OCI-LY1 (cell line): ENCODE results near the gene RERG.

Source experiments
- H2AFZ ChIP-seq: fragments of 200-600 bp; sonication (generic), shearing (Covaris generic); 2 replicates; pipeline ENCODE4 v1.6.0; 2014; ENCODE audit warnings: antibody characterized with exemption, mild to moderate bottlenecking, low read length
- H3F3A ChIP-seq: fragments of 200-600 bp; sonication (generic), shearing (Covaris generic); 2 replicates; pipeline ENCODE4 v1.6.0; 2014; ENCODE audit warnings: mild to moderate bottlenecking, antibody characterized with exemption, low read length, moderate library complexity; ENCODE audit not compliant: insufficient read depth
- H3K27ac ChIP-seq: fragments of 200-600 bp; sonication (generic); 2 replicates; pipeline ENCODE4 v1.5.1; 2014; ENCODE audit warnings: low read length, mixed run types, mild to moderate bottlenecking, low read depth; ENCODE audit not compliant: poor library complexity, severe bottlenecking
- H3K27me3 ChIP-seq: fragments of 200-600 bp; sonication (generic); 2 replicates; pipeline ENCODE4 v1.6.0; 2014; ENCODE audit warnings: antibody characterized with exemption, mild to moderate bottlenecking, low read length, moderate library complexity; ENCODE audit not compliant: insufficient read depth
- H3K36me3 ChIP-seq: fragments of 200-600 bp; sonication (generic); 2 replicates; pipeline ENCODE4 v1.6.1; 2014; ENCODE audit warnings: mild to moderate bottlenecking, antibody characterized with exemption, low read length, moderate library complexity, mixed read lengths; ENCODE audit not compliant: insufficient read depth
- H3K4me1 ChIP-seq: fragments of 200-600 bp; sonication (generic); 2 replicates; pipeline ENCODE4 v1.5.1; 2014; ENCODE audit warnings: mild to moderate bottlenecking, low read length, moderate library complexity; ENCODE audit not compliant: insufficient read depth, severe bottlenecking
- H3K4me2 ChIP-seq: fragments of 200-600 bp; sonication (generic), shearing (Covaris generic); 2 replicates; pipeline ENCODE4 v1.6.1; 2014; ENCODE audit warnings: low read length
- H3K4me3 ChIP-seq: fragments of 200-600 bp; sonication (generic); 2 replicates; pipeline ENCODE4 v1.5.1; 2014; ENCODE audit warnings: low read length, low read depth, mild to moderate bottlenecking, mixed read lengths; ENCODE audit not compliant: poor library complexity, severe bottlenecking
- H3K79me2 ChIP-seq: fragments of 200-600 bp; shearing (Covaris generic); 2 replicates; pipeline ENCODE4 v1.6.1; 2016; ENCODE audit warnings: mixed run types, low read length, mixed read lengths; ENCODE audit not compliant: insufficient read depth
- H3K9ac ChIP-seq: fragments of 200-600 bp; sonication (generic), shearing (Covaris generic); 2 replicates; pipeline ENCODE4 v1.6.1; 2014; ENCODE audit warnings: mild to moderate bottlenecking, low read length, mixed read lengths
- H3K9me2 ChIP-seq: fragments of 200-600 bp; sonication (generic), shearing (Covaris generic); 2 replicates; pipeline ENCODE4 v1.6.1; 2014; ENCODE audit warnings: low read depth, mild to moderate bottlenecking, low read length, mixed read lengths
- H3K9me3 ChIP-seq: fragments of 200-600 bp; shearing (Covaris generic); 2 replicates; pipeline ENCODE4 v1.6.1; 2014; ENCODE audit warnings: low read length, mixed read lengths
- H4K20me1 ChIP-seq: fragments of 200-600 bp; sonication (generic), shearing (Covaris generic); 2 replicates; pipeline ENCODE4 v1.6.0; 2016; ENCODE audit warnings: mild to moderate bottlenecking, low read length; ENCODE audit not compliant: insufficient read depth
- EZH2 ChIP-seq: fragments of 200-600 bp; sonication (generic), shearing (Covaris generic); IDR thresholded peaks from 2 replicates; pipeline ENCODE4 v1.8.0; 2017; ENCODE audit warnings: borderline replicate concordance, mixed run types, mild to moderate bottlenecking, antibody characterized with exemption, low read length, moderate library complexity, mixed read lengths
- TF ChIP-seq, protein P1 (sequence below): fragments of 200-600 bp; sonication (generic), shearing (Covaris generic); IDR thresholded peaks from 2 replicates; pipeline ENCODE4 v1.5.1; 2017; ENCODE audit warnings: mild to moderate bottlenecking, antibody characterized with exemption, low read length, moderate library complexity, mixed read lengths

The RERG gene

DNA sequence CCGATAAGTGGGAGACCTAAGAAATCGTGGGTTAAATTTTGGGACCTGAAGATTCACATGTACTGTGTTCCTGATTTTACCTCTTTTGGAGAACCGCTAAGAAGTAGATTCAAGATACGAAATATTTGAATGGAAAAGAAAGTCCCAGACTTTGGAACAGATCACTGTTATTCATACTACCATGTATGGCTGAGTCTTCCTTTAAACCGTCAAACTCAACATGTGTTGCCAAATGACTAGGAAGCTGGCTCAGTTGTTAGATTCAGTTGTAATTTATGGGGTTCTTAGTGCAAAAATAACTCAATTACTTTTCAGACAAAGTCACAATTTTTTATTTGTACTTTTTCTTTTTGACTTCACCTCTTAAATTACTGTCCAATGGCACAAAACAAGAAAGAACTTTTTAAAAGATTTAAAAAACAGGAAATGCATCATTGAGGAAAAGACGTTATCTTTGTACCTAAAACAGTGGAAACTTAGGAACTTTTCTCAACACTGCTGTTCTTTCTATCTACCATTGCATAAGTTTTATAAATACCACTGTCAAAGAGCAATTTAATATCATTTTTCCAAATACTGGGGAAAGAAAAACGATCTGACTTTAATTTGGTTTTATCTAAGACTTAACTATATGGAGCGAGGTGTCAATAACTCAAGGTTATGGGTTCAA is 15.7 kb downstream of the RERG start:
- no peak overlapping the region for H3K27ac ChIP-seq
- H3K4me3 ChIP-seq: no peak overlapping the region
- H2AFZ ChIP-seq: no peak overlapping the region
- TF ChIP-seq, protein P1, sequence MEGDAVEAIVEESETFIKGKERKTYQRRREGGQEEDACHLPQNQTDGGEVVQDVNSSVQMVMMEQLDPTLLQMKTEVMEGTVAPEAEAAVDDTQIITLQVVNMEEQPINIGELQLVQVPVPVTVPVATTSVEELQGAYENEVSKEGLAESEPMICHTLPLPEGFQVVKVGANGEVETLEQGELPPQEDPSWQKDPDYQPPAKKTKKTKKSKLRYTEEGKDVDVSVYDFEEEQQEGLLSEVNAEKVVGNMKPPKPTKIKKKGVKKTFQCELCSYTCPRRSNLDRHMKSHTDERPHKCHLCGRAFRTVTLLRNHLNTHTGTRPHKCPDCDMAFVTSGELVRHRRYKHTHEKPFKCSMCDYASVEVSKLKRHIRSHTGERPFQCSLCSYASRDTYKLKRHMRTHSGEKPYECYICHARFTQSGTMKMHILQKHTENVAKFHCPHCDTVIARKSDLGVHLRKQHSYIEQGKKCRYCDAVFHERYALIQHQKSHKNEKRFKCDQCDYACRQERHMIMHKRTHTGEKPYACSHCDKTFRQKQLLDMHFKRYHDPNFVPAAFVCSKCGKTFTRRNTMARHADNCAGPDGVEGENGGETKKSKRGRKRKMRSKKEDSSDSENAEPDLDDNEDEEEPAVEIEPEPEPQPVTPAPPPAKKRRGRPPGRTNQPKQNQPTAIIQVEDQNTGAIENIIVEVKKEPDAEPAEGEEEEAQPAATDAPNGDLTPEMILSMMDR: no peak
- no peak for TF ChIP-seq EZH2
- no peaks in the 10 kb centered on the region for H3K4me1 ChIP-seq
- no peaks in the 10 kb centered on the region for H3K9me3 ChIP-seq
- H3K4me2 ChIP-seq: no peak overlapping the region
- H3K9me2 ChIP-seq: no peaks in the 10 kb centered on the region
- no peaks in the 10 kb centered on the region for H3F3A ChIP-seq
- H3K79me2 ChIP-seq: no peaks in the 10 kb centered on the region
- no peaks in the 10 kb centered on the region for H3K27me3 ChIP-seq
- no peaks in the 10 kb centered on the region for H3K36me3 ChIP-seq
- H4K20me1 ChIP-seq: no peaks in the 10 kb centered on the region
- no peak overlapping the region for H3K9ac ChIP-seq

GRCh38 chr12:15201456-15201855 is 19.8 kb downstream of the RERG start:
- TF ChIP-seq, protein P1: no peak
- TF ChIP-seq EZH2: no peak
- H2AFZ ChIP-seq: no peak overlapping the region
- H3K4me3 ChIP-seq: no peak overlapping the region
- no peaks in the 10 kb centered on the region for H3K36me3 ChIP-seq
- H3K9ac ChIP-seq: no peak overlapping the region
- H3K4me1 ChIP-seq: no peaks in the 10 kb centered on the region
- H3K9me2 ChIP-seq: no peaks in the 10 kb centered on the region
- H3F3A ChIP-seq: no peaks in the 10 kb centered on the region
- no peaks in the 10 kb centered on the region for H3K9me3 ChIP-seq
- H4K20me1 ChIP-seq: no peaks in the 10 kb centered on the region
- H3K27me3 ChIP-seq: no peaks in the 10 kb centered on the region
- H3K79me2 ChIP-seq: no peaks in the 10 kb centered on the region
- H3K4me2 ChIP-seq: no peak overlapping the region
- no peak overlapping the region for H3K27ac ChIP-seq

GRCh38 chr12:15201056-15201455 is 20.2 kb downstream of the RERG start:
- H3F3A ChIP-seq: no peaks in the 10 kb centered on the region
- no peaks in the 10 kb centered on the region for H3K27me3 ChIP-seq
- H3K9ac ChIP-seq: no peak overlapping the region
- H3K4me3 ChIP-seq: no peak overlapping the region
- no peak overlapping the region for H2AFZ ChIP-seq
- no peak overlapping the region for H3K4me2 ChIP-seq
- no peaks in the 10 kb centered on the region for H3K4me1 ChIP-seq
- H3K9me3 ChIP-seq: no peaks in the 10 kb centered on the region
- TF ChIP-seq EZH2: no peak
- TF ChIP-seq, protein P1: no peak
- H4K20me1 ChIP-seq: no peaks in the 10 kb centered on the region
- no peak overlapping the region for H3K27ac ChIP-seq
- no peaks in the 10 kb centered on the region for H3K36me3 ChIP-seq
- H3K79me2 ChIP-seq: no peaks in the 10 kb centered on the region
- H3K9me2 ChIP-seq: no peaks in the 10 kb centered on the region
